Astrocyte of the spinal cord (primary cell): ENCODE results near the gene CLCA1.
A peak's percentile ranks its signal among the peaks of the same experiment; 100 is the strongest.

ENCODE experiments used
- DNase-seq: peaks from one replicate; pipeline ENCODE4 v3.0.0; 2011; ENCODE audit warnings: low read depth, low spot score
- H3K4me3 ChIP-seq: 2 replicates; pipeline ENCODE4 v1.5.1; 2011; ENCODE audit warnings: low read depth, mild to moderate bottlenecking, low read length, moderate library complexity
- in situ Hi-C: cut with HindIII; loops from 2 replicates; pipeline ENCODE4 v1.10.0; 2017; ENCODE audit warnings: low sequenced_read_pairs
- TF ChIP-seq, protein P1 (sequence below): IDR thresholded peaks from 2 replicates; pipeline ENCODE4 v1.5.1; 2012; ENCODE audit warnings: low read depth, mild to moderate bottlenecking, low read length, inconsistent platforms

Gene CLCA1

GRCh38 chr1:86429122-86429725 lies 39.5 kb upstream of the CLCA1 start:
- TF ChIP-seq, protein P1, sequence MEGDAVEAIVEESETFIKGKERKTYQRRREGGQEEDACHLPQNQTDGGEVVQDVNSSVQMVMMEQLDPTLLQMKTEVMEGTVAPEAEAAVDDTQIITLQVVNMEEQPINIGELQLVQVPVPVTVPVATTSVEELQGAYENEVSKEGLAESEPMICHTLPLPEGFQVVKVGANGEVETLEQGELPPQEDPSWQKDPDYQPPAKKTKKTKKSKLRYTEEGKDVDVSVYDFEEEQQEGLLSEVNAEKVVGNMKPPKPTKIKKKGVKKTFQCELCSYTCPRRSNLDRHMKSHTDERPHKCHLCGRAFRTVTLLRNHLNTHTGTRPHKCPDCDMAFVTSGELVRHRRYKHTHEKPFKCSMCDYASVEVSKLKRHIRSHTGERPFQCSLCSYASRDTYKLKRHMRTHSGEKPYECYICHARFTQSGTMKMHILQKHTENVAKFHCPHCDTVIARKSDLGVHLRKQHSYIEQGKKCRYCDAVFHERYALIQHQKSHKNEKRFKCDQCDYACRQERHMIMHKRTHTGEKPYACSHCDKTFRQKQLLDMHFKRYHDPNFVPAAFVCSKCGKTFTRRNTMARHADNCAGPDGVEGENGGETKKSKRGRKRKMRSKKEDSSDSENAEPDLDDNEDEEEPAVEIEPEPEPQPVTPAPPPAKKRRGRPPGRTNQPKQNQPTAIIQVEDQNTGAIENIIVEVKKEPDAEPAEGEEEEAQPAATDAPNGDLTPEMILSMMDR = no peak
- in situ Hi-C loops = no loop called here
- peak; percentile 44 for DNase-seq
- H3K4me3 ChIP-seq = no peak overlapping the region

GRCh38 chr1:86429835-86430234 lies 38.9 kb upstream of the CLCA1 start:
- TF ChIP-seq, protein P1 = no peak
- peak; percentile 92 for DNase-seq

DNA sequence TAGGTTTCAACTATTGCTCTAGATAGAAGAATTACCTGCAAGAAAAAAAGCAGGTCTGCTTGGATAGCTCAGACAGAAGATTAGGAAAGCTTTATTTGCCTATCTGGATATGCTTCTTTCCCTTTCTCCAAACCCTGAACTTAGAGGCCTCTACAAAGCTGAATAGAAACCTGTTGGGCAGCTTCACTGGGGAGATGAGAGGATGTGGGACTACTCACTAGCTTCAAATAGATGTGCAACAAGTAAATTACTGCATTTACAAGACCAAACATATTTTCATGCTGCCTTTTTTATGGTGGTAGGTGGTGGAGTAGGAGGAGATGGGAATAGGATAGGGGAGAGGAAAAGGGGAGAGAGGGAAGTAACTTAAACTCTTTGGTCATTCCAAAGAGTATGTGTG lies 38.4 kb upstream of the CLCA1 start:
- no peak overlapping the region for H3K4me3 ChIP-seq
- TF ChIP-seq, protein P1 = no peak
- no peak for DNase-seq
- in situ Hi-C loops = no loop called here

More at GRCh38 chr1:86429835-86430234, 38.9 kb upstream of the CLCA1 start:
- no peak overlapping the region for H3K4me3 ChIP-seq
- in situ Hi-C loops = no loop called here

DNA sequence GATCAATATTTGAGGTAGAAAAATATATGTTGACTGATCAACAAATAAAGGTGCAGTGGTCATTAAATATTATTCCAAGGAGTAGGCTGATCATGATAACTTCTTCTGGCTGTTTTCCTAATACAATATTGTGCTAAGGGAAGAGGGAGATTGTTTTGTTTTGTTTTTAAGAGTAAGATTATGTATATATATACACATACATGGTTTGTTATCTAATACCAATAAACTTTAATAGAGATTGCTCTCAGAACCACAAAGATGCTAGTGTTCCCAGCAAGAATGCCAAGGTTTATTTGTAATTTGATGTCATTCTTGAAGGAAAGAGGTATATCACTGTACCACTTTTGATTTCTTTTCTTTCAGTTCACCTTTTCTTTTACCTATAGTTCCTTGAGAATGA lies 34.7 kb upstream of the CLCA1 start:
- no peak for DNase-seq

DNA sequence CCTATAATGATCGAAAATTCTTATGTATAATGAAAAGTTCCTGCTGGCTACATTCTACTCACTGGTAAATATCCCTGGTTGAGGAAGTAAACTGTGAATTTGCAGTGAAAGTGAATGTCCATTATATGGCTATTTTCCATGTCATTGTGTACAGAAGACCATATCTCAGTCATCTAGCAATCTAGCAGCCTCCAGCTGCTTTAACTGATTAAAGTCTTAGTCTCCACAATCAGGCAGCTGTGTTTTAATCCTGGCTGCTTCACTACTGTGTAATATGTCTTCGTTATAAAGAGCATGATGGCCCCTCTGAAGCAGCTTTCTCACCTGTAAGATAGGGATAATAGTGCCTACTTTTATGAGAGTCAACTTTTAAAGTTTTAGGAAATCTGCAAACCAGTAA lies 33.4 kb upstream of the CLCA1 start:
- TF ChIP-seq, protein P1 = no peak
- in situ Hi-C loops = no loop called here
- H3K4me3 ChIP-seq = no peak overlapping the region
- no peak for DNase-seq

More for the DNA sequence above, 34.7 kb upstream of the CLCA1 start:
- TF ChIP-seq, protein P1 = no peak
- no peak overlapping the region for H3K4me3 ChIP-seq
- in situ Hi-C loops = no loop called here

GRCh38 chr1:86436041-86436440 lies 32.7 kb upstream of the CLCA1 start:
- TF ChIP-seq, protein P1 = no peak
- in situ Hi-C loops = no loop called here
- no peak for DNase-seq
- H3K4me3 ChIP-seq = no peak overlapping the region
